GM12892 (cell line): Measurements from ENCODE around the gene DPP6.
"Not testable (repeated sequence)": the region's sequence is repeated elsewhere in the genome, so short reads cannot be mapped to it uniquely, and the experiment has no call there.

ENCODE experiments used
- DNase-seq: peaks from one replicate; pipeline ENCODE4 v3.0.0; 2011; ENCODE audit not compliant: insufficient read length
- FAIRE-seq: peaks from 2 replicates; lab custom pipeline; 2011; peaks lifted over from hg19 to GRCh38; lab: Jason Lieb, UNC

Gene DPP6

GRCh38 chr7:154071833-154072232 lies 19.6 kb downstream of the DPP6 start:
- FAIRE-seq, DNase-seq: not testable (repeated sequence)

GRCh38 chr7:154072395-154073181 lies 20.4 kb downstream of the DPP6 start:
- not testable (repeated sequence) for DNase-seq, FAIRE-seq

- not testable (repeated sequence) for FAIRE-seq, DNase-seq
These were observed 26.3 kb downstream of the DPP6 start for GRCh38 chr7:154078523-154078922.

GRCh38 chr7:154080249-154080648 lies 28.1 kb downstream of the DPP6 start:
- DNase-seq, result not testable (repeated sequence)

GRCh38 chr7:154087037-154087725 lies 35.0 kb downstream of the DPP6 start:
- not testable (repeated sequence) for FAIRE-seq, DNase-seq

More at GRCh38 chr7:154080249-154080648, 28.1 kb downstream of the DPP6 start:
- not testable (repeated sequence) for FAIRE-seq

GRCh38 chr7:154092093-154092492 lies 39.9 kb downstream of the DPP6 start:
- not testable (repeated sequence) for DNase-seq, FAIRE-seq

- DNase-seq, FAIRE-seq: not testable (repeated sequence)
These were observed 43.0 kb downstream of the DPP6 start for GRCh38 chr7:154095201-154095600.

DNA sequence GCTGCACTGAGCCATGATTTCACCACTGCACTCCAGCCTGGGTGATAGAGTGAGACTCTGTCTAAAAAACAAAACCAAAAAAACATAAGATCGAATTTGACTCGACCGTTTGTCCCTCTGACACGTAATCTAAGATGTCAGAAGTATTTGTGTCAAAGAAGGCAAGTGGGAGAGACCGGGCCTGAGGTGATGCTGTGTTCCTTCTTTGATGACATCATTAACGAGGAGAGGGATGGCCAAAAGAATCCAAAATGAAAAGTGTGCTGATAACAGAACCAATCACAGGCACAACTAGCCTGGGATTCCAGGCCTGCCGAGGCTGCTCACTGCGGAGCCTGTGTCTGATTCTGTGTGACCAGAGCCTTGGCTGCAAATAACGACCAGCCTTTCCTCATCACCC lies 52.9 kb downstream of the DPP6 start:
- not testable (repeated sequence) for FAIRE-seq, DNase-seq

DNA sequence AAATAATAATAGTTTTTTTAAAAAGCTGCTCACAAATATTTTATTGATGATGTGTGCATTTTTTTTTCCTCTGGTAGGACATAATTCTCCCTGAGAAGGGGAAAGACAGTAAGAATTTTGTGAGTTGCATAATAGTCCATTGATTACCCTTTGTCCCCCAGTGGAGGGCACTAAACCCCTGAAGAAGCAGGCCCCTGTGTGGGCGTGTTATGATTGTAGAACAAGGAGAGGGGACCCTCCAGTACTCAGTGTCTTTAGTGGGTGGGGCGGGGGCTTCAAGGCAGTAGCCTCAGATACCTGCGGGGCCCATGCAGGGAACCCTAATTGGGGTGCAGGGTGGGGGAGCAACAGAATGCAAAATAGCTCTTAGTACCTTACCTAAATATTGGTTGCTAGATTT lies 57.4 kb downstream of the DPP6 start:
- not testable (repeated sequence) for DNase-seq, FAIRE-seq

- DNase-seq, FAIRE-seq: not testable (repeated sequence)
These were observed 61.6 kb downstream of the DPP6 start for GRCh38 chr7:154113732-154114351.

DNA sequence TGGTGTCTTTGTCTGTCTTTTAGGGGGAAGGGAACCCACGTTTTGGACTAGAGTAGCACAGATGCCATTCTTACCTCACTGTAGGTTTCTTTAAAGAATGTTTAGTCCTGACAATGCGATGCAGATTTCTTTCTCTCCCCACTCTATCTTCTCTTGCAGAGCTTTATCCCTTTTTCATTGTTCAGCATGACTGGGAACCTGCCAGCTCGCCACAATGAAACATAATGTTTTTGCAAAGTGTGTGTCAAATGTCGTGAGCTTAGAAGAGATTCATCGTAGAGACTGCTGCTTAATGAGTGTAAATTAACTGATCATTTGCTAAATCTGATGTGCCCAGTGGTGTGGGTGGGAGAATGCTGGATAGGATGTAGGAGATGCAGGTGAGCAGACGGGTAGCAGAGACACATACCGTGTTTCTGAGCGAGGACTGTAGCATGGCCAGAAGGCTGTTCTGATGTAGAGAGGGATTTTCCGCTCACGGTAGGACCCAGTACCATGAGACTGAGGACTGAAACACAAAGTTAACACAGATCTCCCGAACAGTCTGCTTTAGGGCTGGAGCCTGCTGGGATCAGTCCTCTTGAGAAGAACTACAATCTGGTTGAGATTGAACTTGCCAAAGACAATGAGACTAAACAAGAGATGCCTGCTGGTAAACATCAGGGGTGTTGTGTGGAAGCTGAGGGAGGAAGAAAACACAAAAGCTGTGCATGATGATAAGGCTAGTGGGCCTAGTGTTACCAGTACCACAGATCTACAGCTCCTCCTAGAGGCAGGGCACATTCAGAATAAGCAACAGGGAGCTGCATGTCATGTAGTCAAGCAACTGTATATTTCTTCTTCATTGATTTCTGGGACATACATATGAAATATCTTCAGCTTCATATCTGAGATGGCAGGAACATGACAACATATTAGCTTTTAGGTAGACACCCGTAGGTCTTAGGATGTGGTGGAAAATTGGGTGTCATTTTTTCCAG lies 65.5 kb downstream of the DPP6 start:
- FAIRE-seq, result peak; percentile 56
- not testable (repeated sequence) for DNase-seq

GRCh38 chr7:154120825-154121224 lies 68.6 kb downstream of the DPP6 start:
- DNase-seq, FAIRE-seq: not testable (repeated sequence)

GRCh38 chr7:154122720-154123119 lies 70.5 kb downstream of the DPP6 start:
- not testable (repeated sequence) for FAIRE-seq, DNase-seq

DNA sequence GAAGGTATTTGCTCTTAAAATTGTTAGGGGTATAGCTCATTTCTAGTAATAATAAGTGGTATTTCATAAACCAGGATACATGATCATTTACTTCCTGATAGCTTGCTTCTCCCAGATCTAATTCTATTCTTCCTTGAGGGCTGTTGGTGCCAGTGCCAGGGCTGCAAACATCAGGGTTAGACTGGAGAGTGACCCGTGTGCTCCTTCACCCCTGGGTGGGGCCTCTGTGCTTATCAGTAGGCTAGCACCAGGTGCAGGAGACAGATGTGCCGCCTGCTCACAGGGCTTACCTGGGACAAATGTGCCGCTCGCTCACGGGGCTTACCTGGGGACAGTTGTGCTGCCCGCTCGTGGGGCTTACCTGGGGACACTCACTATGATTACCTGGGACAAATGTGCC lies 71.2 kb downstream of the DPP6 start:
- FAIRE-seq, DNase-seq: not testable (repeated sequence)

- not testable (repeated sequence) for DNase-seq, FAIRE-seq
These were observed 76.9 kb downstream of the DPP6 start for GRCh38 chr7:154129142-154129541.

GRCh38 chr7:154132617-154133016 lies 80.4 kb downstream of the DPP6 start:
- not testable (repeated sequence) for DNase-seq, FAIRE-seq

DNA sequence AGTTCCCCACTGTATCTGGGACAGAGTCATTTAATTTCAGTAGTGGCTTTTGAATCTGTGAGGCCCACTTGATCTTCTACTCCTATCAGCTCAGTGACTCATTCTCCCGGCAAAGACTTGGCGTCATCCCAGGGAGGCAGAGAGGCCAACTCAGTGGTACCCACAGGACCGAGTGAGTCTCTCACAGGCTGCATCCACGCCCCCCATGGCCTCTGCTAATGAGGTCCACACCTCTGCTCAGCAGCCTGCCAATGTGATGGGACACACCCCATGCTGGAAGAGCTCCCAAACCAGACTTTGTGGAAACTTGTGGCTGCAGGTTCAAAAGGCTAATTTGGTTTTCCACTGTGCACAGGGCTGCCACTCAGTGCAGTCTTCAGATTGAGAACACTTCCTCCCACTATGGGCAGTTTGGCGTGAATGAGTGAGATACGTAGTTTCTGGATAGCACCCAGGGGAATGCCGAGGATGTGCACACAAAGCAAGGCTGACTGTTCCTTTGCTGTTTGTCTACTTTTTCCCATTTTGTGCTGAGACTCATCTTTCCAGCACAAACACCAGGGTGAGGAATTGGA lies 81.6 kb downstream of the DPP6 start:
- not testable (repeated sequence) for DNase-seq, FAIRE-seq

GRCh38 chr7:154134698-154135097 lies 82.5 kb downstream of the DPP6 start:
- DNase-seq, FAIRE-seq: not testable (repeated sequence)

DNA sequence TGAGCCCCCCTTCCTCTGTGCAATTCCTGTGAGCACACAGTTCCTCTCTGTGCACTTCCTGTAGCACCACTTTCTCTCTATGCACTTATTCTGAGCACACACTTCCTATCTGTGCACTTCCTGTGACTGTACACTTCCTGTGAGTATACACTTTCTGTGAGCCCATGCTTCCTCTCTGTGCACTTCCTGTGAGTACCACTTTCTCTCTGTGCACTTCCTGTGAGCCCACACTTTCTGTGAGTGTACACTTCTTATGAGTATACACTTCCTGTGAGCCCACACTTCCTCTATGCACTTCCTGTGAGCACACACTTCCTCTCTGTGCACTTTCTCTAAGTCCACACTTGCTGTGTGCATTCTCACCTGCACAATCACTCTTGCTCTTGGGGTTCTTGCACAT lies 83.4 kb downstream of the DPP6 start:
- not testable (repeated sequence) for FAIRE-seq, DNase-seq
